A673 (cell line): Measurements from ENCODE around the gene RAB7B. TPM values are rescaled to one million over a fixed set of nuclear protein-coding genes. Genes with fewer than 3 reads are reported as not detected.

Experiments
- BruUV-seq: library from RNA; stranded (reverse); fragments of 400-500 nt; replicated peaks from 2 replicates; lab custom pipeline; 2021; lab: Mats Ljungman, UMichigan
- CTCF ChIA-PET: fragments of 300-600 bp; sonication (Branson Sonifier 250); formaldehyde crosslinking; loops from one replicate; lab custom pipeline; 2022; ENCODE audit warnings: antibody characterized with exemption; lab: Charles Lee
- POLR2A ChIA-PET: fragments of 300-600 bp; sonication (Branson Sonifier 250); formaldehyde crosslinking; loops from one replicate; lab custom pipeline; 2022; ENCODE audit warnings: antibody characterized with exemption; ENCODE audit not compliant: low non-redundant PET; lab: Charles Lee
- DNase-seq: peaks from one replicate; pipeline ENCODE4 v3.0.0-alpha.2; 2015; ENCODE audit warnings: low spot score
- H3K27ac ChIP-seq: fragments of 200-600 bp; sonication (generic); 2 replicates; pipeline ENCODE4 v1.5.1; 2016; ENCODE audit warnings: mixed run types, low read depth, mild to moderate bottlenecking, mixed read lengths, antibody characterized with exemption, low read length; ENCODE audit not compliant: poor library complexity, severe bottlenecking
- H3K27me3 ChIP-seq: fragments of 200-600 bp; sonication (generic); replicated peaks from 2 replicates; pipeline ENCODE4 v1.6.1; 2017; ENCODE audit warnings: mixed run types, low read depth, mild to moderate bottlenecking, mixed read lengths, antibody characterized with exemption, low read length; ENCODE audit not compliant: insufficient read depth, poor library complexity
- H3K36me3 ChIP-seq: fragments of 200-600 bp; sonication (generic); 2 replicates; pipeline ENCODE4 v1.6.1; 2016; ENCODE audit warnings: mixed run types, mild to moderate bottlenecking, mixed read lengths, antibody characterized with exemption, low read length; ENCODE audit not compliant: insufficient read depth, poor library complexity, severe bottlenecking
- H3K4me1 ChIP-seq: fragments of 200-600 bp; sonication (generic); 2 replicates; pipeline ENCODE4 v1.6.1; 2017; ENCODE audit warnings: mixed run types, mild to moderate bottlenecking, mixed read lengths, antibody characterized with exemption, low read length; ENCODE audit not compliant: insufficient read depth, poor library complexity, severe bottlenecking
- H3K4me3 ChIP-seq: fragments of 200-600 bp; sonication (generic); 2 replicates; pipeline ENCODE4 v1.5.1; 2016; ENCODE audit warnings: low read depth, mixed run types, mild to moderate bottlenecking, mixed read lengths, low read length; ENCODE audit not compliant: poor library complexity, severe bottlenecking
- H3K9me3 ChIP-seq: fragments of 200-600 bp; sonication (generic); 2 replicates; pipeline ENCODE4 v1.6.1; 2016; ENCODE audit warnings: mixed run types, low read depth, mild to moderate bottlenecking, mixed read lengths, antibody characterized with exemption, low read length; ENCODE audit not compliant: poor library complexity, severe bottlenecking
- EZH2 ChIP-seq: fragments of 200-600 bp; sonication (generic); IDR thresholded peaks from 2 replicates; pipeline ENCODE4 v1.6.1; 2017; ENCODE audit warnings: borderline replicate concordance, low read depth, mild to moderate bottlenecking, mixed read lengths, antibody characterized with exemption, low read length; ENCODE audit not compliant: poor library complexity, severe bottlenecking
- intact Hi-C: fragments of 100-400 bp; cut with micrococcal nuclease; formaldehyde crosslinking; loops from one replicate; pipeline ENCODE4 v1.10.0; 2022; ENCODE audit not compliant: unreplicated experiment
- total RNA-seq: library from RNA; stranded (reverse); gene quantifications from 2 replicates; pipeline ENCODE4 v1.2.3, GENCODE V29; 2021
- TF ChIP-seq, protein P1 (sequence below): fragments of 300-800, 200-600 bp; sonication (generic); conservative IDR thresholded peaks from 2 replicates; pipeline ENCODE4 v1.5.1; 2017; ENCODE audit warnings: low read depth, mild to moderate bottlenecking, antibody characterized with exemption, low read length, moderate library complexity, mixed read lengths

RAB7B gene
- total RNA-seq, 1 experiment from 2014 or later: 0.11 TPM

- POLR2A ChIA-PET: no interaction called here
- no TSS peak for BruUV-seq
- Histone ChIP-seq H3K27me3 (no peaks in the 10 kb centered on the region), H3K36me3 (no peaks in the 10 kb centered on the region), H3K4me1 (peaks cover 14% of the 10 kb centered on the region), H3K27ac (no peak overlapping the region), H3K4me3 (no peak overlapping the region), H3K9me3 (no peaks in the 10 kb centered on the region)
- CTCF ChIA-PET: interaction anchor here (0.8 kb wide), 1 partner anchor 12 kb away, joined by 3 read pairs; no protein-coding TSS in a partner anchor
- no peak for DNase-seq
- intact Hi-C loops: no loop called here
- no peak for TF ChIP-seq EZH2
- TF ChIP-seq, protein P1, sequence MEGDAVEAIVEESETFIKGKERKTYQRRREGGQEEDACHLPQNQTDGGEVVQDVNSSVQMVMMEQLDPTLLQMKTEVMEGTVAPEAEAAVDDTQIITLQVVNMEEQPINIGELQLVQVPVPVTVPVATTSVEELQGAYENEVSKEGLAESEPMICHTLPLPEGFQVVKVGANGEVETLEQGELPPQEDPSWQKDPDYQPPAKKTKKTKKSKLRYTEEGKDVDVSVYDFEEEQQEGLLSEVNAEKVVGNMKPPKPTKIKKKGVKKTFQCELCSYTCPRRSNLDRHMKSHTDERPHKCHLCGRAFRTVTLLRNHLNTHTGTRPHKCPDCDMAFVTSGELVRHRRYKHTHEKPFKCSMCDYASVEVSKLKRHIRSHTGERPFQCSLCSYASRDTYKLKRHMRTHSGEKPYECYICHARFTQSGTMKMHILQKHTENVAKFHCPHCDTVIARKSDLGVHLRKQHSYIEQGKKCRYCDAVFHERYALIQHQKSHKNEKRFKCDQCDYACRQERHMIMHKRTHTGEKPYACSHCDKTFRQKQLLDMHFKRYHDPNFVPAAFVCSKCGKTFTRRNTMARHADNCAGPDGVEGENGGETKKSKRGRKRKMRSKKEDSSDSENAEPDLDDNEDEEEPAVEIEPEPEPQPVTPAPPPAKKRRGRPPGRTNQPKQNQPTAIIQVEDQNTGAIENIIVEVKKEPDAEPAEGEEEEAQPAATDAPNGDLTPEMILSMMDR: no peak
Measured at GRCh38 chr1:205965036-205965884, 37.9 kb downstream of the RAB7B start.

DNA sequence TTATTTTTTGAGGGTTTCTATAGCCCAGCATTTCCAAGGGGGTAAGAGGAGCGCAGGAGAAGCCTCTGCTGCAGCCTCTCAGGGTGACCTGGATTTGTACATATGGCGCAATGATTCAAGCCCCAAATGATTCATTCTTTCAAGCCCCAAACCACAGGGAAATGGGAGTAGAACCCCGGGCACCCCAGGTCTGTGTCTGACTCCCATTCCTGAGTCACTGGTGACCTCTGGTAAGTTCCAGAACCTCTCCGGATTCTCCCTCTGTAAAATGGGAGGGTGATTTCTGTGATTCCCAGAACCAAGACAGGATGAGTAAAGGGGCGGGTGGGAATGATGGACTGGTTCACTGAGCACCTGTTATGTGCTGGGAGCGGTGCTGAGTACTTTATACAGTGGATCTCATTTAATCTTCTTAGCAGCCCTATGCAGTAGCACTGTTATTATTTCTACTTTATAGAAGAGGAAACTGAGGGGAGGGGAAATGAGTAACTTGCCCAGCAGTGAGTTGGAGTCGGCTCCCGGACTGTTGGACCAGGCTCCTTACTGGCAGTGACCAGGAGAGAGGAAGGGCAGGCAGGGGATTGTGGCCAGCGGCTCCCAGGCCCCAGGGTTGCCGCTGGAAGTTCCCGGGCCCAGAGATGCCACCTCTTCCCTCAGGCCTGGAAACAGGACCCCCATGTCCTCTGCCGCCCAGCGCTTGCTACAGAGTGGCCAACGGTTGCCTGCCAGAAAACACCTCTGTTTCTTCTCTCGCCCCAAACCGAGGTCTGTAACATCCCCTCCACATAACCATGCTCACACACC, 39.6 kb downstream of the RAB7B start:
- peaks cover 14% of the 10 kb centered on the region for H3K4me1 ChIP-seq
- H3K36me3 ChIP-seq: no peaks in the 10 kb centered on the region
- DNase-seq: no peak
- H3K27me3 ChIP-seq: no peaks in the 10 kb centered on the region
- intact Hi-C loops: no loop called here
- no peak overlapping the region for H3K4me3 ChIP-seq
- no peak overlapping the region for H3K27ac ChIP-seq
- no peaks in the 10 kb centered on the region for H3K9me3 ChIP-seq
- no TSS peak for BruUV-seq
- ChIA-PET POLR2A (no interaction called here), CTCF (no interaction called here)
- TF ChIP-seq EZH2: no peak
- TF ChIP-seq, protein P1: no peak

GRCh38 chr1:205962821-205963221, 40.4 kb downstream of the RAB7B start:
- intact Hi-C loops: no loop called here
- CTCF ChIA-PET: interaction anchor here (0.9 kb wide), 1 partner anchor 14 kb away, joined by 4 read pairs; no protein-coding TSS in a partner anchor
- Histone ChIP-seq H3K27ac (no peak overlapping the region), H3K4me3 (no peak overlapping the region), H3K4me1 (peaks cover 14% of the 10 kb centered on the region), H3K36me3 (no peaks in the 10 kb centered on the region), H3K9me3 (no peaks in the 10 kb centered on the region), H3K27me3 (no peaks in the 10 kb centered on the region)
- TF ChIP-seq, protein P1: no peak
- TF ChIP-seq EZH2: no peak
- no TSS peak for BruUV-seq
- no peak for DNase-seq
- POLR2A ChIA-PET: no interaction called here
